Panc1 (cell line): ENCODE results near the gene SFRP4.

Experiments
- CTCF ChIP-seq: fragments of 450-650 bp; IDR thresholded peaks from 2 replicates; pipeline ENCODE4 v1.5.1; 2017; ENCODE audit warnings: mild to moderate bottlenecking
- POLR2AphosphoS5 ChIP-seq: IDR thresholded peaks from 2 replicates; pipeline ENCODE4 v1.6.1; 2012; ENCODE audit warnings: mild to moderate bottlenecking, low read depth, low read length, moderate library complexity
- REST ChIP-seq, 2 experiments: IDR thresholded peaks; 2 replicates each; pipeline ENCODE4 v1.6.1; 2011 to 2012; ENCODE audit warnings: low read depth in 2 of 2, control low read depth in 1 of 2, low read length in 1 of 2, mild to moderate bottlenecking in 1 of 2, moderate library complexity in 1 of 2; ENCODE audit not compliant: insufficient read depth in 1 of 2
- SIN3A ChIP-seq: IDR thresholded peaks from 2 replicates; pipeline ENCODE4 v1.6.1; 2012; ENCODE audit warnings: low read depth, mild to moderate bottlenecking, low read length, moderate library complexity, borderline replicate concordance; ENCODE audit not compliant: insufficient read depth
- TCF7L2 ChIP-seq: IDR thresholded peaks from 2 replicates; pipeline ENCODE4 v1.6.1; 2011; ENCODE audit warnings: mild to moderate bottlenecking, low read depth, low read length, inconsistent platforms

GRCh38 chr7:37915438-37915837 lies 1.2 kb downstream of the SFRP4 start:
- TF ChIP-seq CTCF (no peak), POLR2AphosphoS5 (no peak), REST (IDR thresholded peaks at IDR 0.05; ENCODE audit: insufficient read depth in 1 of 2, low read depth in 2 of 2, low read length in 1 of 2) (no peak), SIN3A (no peak), TCF7L2 (no peak)
